NCI-H510A (cell line): ENCODE data around the gene DPYSL3.

Experiments used
- DNase-seq: peaks from one replicate; lab custom pipeline; 2025; lab: John Stamatoyannopoulos, UW

The DPYSL3 gene

DNA sequence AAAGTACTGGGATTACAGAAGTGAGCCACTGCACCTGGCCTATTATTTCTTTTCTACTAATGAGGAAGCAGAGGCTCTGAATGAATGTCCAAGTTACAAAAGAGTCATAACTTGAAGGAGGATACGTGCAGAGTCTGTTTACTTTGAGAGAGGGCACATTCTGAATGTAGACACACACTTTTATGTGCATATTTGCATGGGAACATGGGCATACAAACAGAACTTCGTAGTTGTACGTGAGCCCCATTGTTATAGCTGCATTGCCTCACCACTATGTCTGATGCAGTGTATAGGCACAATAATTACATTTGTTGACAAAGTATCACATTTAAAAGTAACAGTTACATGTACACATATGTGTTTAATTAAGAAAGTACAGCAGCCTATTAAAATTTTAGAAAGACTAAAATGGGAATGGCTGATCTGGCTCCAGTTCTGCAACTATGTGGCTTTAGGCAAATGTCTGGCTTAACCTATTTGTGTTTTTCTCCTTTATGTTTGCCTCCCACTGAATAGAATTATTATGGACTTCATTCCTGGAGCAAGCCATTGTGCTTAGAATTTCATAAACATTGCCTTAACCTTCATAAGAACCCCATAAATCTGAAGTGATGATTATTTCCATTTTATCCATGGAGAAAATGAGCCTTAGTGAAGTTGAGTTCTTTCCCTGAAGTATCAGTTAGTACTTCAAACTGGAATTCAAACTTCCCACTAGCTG lies 3.0 kb upstream of the DPYSL3 start:
- DNase-seq = no peak

DNA sequence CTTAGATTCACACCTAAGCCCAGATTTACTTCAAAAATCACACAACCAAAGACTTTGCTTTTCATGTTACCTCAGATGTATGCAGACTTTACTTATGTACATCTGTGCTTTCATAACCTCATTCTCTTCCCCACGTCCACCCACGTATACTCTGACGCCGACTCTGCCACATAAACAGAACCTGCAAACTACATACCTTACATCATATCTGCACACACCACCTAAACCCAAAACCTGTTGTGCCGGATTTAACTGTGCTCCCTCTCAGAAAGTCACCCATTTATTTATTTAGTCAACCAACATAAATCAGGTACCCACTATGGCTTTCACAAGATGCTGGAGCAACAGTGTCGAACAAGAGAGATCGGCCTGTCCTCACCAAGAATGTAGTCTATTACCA lies 1.0 kb upstream of the DPYSL3 start:
- DNase-seq = no peak

GRCh38 chr5:147509041-147509709 lies 693 bp downstream of the DPYSL3 start:
- no peak for DNase-seq

GRCh38 chr5:147508711-147509040 lies 1.2 kb downstream of the DPYSL3 start:
- no peak for DNase-seq

- DNase-seq = no peak
These were observed 2.3 kb downstream of the DPYSL3 start for GRCh38 chr5:147507480-147508126.

- no peak for DNase-seq
These were observed 5.3 kb downstream of the DPYSL3 start for GRCh38 chr5:147504535-147504934.

DNA sequence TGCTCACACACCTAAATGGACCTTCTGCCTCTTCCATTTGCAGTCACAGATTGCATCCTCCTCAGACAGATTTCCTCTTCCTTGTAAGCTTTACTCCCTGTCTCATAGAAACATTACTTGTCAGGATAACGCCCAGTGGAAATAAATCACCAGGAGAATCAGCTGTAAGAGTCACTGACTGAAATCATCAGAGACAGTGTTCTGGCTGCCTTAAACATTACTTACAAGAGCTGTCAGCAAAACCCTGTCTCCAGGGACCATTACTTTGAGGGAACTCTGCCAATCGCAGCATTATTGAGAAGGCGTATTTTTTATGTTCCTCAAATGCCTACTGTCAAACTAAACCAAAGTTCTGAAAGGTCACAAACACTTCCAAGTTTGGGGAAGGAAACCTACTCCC lies 5.9 kb downstream of the DPYSL3 start:
- DNase-seq = no peak

- no peak for DNase-seq
These were observed 18.9 kb downstream of the DPYSL3 start for GRCh38 chr5:147490989-147491388.

DNA sequence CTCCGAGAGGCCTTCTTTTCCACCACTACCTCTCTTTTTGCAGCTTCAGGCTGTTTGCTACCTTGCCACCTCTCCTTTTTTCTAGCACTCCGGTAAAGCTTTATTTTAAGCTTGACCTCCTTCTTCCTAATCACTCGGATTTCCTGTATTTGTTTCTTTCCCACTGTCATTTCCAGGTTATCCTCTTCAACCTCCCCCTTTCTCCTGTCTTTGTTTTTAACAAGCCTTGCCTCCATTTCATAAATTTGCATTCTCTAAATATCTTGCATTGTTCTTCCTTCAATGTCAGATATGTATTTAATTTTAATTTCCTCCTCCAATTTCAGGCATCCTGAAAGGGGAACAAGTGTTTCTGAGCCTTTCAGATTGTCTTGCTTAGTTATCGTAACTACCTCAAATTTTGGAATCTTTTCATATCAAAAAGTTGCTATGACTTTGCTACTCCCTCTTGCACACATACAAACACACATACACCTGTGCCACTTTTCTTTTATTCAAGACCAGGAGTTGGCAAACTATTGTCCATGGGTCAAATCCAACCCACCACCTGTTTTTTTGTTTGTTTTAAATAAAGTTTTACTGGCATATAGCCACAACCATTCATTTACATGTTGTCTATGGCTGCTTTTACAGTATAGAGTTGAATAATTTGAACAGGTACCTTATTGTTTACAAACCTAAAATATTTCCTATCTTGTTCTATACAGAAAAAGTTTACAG lies 22.7 kb downstream of the DPYSL3 start:
- no peak for DNase-seq

GRCh38 chr5:147485814-147486213 lies 24.1 kb downstream of the DPYSL3 start:
- no peak for DNase-seq

- DNase-seq = no peak
These were observed 24.8 kb downstream of the DPYSL3 start for GRCh38 chr5:147485046-147485445.

- DNase-seq = no peak
These were observed 25.2 kb downstream of the DPYSL3 start for GRCh38 chr5:147484708-147485020.

DNA sequence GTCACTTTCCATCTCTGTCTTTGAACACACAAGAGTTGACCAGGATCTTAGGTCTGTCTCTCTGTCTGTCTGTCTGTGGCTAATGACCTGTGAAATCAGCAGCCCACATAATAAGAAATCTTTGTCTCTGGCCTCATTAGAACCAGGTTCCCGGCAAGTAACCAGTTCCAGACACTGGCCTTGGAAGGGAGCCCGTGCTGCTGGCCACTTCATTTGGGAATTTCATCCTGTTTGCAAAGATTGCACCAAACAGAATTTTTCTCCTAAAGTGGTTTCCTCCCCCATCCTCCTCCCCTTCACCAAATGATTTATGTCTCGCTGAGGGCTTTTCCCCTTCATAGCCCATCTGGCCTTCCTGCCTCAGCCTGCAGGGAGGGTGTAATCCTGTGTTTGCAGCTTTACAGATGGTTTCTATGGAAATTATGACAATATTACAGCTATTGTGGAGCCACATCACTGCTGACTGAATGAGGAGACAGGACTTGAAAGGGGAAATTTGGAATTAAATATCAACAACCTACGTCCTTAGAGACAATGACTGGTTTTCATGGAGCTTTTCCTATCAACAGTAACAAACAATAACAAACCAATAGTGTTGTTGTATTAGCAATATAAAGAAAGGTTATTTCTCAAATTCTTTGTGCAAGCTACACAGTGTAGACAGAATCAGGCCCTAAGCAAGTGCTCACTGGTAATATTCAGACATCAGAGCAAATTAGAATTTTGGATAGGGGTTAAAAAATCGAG lies 25.7 kb downstream of the DPYSL3 start:
- peak; percentile 66 for DNase-seq

DNA sequence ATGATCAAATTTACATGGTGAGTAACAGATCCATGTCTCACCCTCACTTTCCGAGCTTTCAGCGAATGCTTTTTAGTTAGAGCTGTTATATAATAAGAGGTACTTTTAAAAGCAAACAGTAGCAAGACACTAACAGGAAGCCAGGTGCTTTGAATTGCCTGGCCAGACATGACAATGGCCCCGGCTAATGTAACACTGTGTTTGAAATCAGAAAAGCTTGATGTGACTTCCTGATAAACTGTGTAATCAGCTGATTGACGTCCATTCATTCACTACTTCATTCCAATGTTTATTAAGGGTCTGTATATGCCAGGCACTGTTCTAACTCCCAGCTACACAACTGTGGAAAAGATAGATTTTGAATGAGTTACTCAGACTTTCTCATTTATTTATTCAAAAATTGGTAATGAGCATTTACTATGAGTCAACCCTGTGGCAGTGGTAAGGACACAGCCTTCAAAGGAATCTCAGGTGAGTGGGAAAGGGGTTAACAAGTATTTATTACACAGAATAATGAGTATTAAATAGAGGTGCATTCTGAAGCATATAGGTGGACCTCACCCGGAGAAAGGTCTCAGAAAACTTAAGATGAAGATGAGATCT lies 26.6 kb downstream of the DPYSL3 start:
- peak; percentile 55 for DNase-seq

DNA sequence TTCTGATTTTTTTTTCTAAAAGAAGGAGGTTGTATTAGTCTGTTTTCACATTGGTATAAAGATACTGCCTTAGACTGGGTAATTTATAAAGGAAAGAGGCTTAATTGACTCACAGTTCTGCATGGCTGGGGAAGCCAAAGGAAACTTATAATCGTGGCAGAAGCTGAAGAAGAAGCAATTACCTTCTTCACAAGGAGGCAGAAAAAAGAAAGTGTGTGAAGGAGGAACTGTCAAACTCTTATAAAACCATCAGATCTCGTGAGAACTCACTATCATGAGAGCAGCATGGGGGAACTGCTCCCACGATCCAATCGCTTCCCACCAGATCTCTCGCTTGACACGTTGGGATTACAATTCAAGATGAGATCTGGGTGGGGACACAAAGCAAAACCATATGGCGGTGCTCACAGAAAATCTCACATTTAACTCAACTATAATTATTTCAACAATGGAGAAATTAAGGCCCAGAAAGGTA lies 27.1 kb downstream of the DPYSL3 start:
- DNase-seq = peak; percentile 43

DNA sequence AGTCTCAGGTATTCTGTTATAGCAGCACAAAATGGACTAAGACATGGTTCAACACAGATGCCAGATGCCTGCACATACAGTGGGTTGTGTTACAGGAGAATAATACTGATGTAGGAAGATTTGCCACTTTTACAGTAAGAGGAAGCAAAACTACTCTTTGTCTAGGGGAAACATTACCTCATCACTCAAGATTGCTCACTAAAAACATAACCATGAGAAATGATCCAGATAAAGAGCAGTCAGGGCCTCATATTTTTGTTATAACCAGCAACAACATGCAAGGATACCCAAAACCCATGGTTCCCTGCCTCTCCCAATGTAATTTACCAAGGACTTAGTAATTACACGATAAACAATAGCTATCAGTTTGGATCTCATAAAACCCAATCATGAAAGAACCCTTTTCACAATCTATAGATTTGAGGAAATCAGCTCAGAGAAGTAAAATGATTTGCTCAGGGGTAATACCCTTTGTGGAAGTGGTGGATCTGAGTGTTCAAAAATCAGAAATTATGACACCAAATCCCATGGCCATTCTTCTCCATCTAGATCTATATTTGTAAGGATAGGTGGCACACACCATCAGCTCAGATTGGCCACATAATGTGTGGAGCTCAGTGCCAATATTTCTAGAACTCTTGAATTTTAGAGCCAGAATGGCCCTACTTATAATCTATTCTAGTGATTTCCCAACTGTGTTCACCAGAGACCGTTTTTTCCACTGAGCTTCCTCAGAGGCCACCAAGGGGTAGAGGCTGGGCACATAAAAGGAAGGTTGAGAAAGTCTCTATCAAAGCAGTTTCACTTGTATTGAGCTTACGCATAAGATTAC lies 27.8 kb downstream of the DPYSL3 start:
- no peak for DNase-seq

- DNase-seq = no peak
These were observed 28.5 kb downstream of the DPYSL3 start for GRCh38 chr5:147481376-147481775.

GRCh38 chr5:147479949-147480348 lies 29.9 kb downstream of the DPYSL3 start:
- no peak for DNase-seq

- DNase-seq = no peak
These were observed 30.4 kb downstream of the DPYSL3 start for GRCh38 chr5:147479444-147479843.

GRCh38 chr5:147474140-147474539 lies 35.7 kb downstream of the DPYSL3 start:
- no peak for DNase-seq
